DND-41 (cell line): ENCODE data around the gene CKB.

ENCODE experiments used
- CTCF ChIP-seq: IDR thresholded peaks from 2 replicates; pipeline ENCODE4 v1.5.1; 2012; ENCODE audit warnings: borderline replicate concordance, low read length, moderate library complexity, mild to moderate bottlenecking; ENCODE audit not compliant: poor library complexity, severe bottlenecking; ENCODE audit errors: extremely low read depth
- EZH2 ChIP-seq: IDR thresholded peaks from 3 replicates; pipeline ENCODE4 v1.6.1; 2012; ENCODE audit warnings: borderline replicate concordance, low read depth, mild to moderate bottlenecking, moderate library complexity, low read length, inconsistent platforms; ENCODE audit not compliant: severe bottlenecking

GRCh38 chr14:103548463-103549351 lies 26.1 kb upstream of the CKB start:
- TF ChIP-seq CTCF (no peak), EZH2 (no peak)
